Mucosa of descending colon (tissue), 3 donors: ENCODE results near the gene CAVIN2. TPM values are rescaled to one million over a fixed set of nuclear protein-coding genes. Genes with fewer than 3 reads are reported as not detected.

Source experiments
- ATAC-seq: fragments of 200-7000 bp; cut with Tn5 transposase; one replicate; pipeline ENCODE4 v1.9.1; 2020; ENCODE audit warnings: mild to moderate bottlenecking, moderate library complexity
- DNase-seq, 3 donors: peaks; one replicate each; pipeline ENCODE4 v3.0.0-alpha.2; 2020
- H3K36me3 ChIP-seq: fragments of 200-600 bp; one replicate; pipeline ENCODE4 v1.8.0; 2021; ENCODE audit warnings: low read depth, mild to moderate bottlenecking
- H3K4me1 ChIP-seq: fragments of 200-600 bp; one replicate; pipeline ENCODE4 v1.8.0; 2021; ENCODE audit warnings: low read depth, mild to moderate bottlenecking
- H3K4me3 ChIP-seq: fragments of 200-600 bp; one replicate; pipeline ENCODE4 v1.8.0; 2021; ENCODE audit warnings: mild to moderate bottlenecking
- H3K9me3 ChIP-seq: fragments of 200-600 bp; one replicate; pipeline ENCODE4 v1.8.0; 2021; ENCODE audit warnings: mild to moderate bottlenecking
- CTCF ChIP-seq: fragments of 200-600 bp; IDR thresholded peaks from one replicate; pipeline ENCODE4 v1.8.0; 2022; ENCODE audit warnings: antibody characterized with exemption, mild to moderate bottlenecking
- intact Hi-C, 2 donors: fragments of 100-400 bp; cut with DNase I in 1 of 2; cut with micrococcal nuclease in 1 of 2; formaldehyde crosslinking; loops; one replicate each; pipeline versions ENCODE4 v1.11.0 to v1.11.1; 2022; cut with DNase I, micrococcal nuclease
- total RNA-seq, 3 donors: library from RNA; stranded (reverse); fragmentation: NEBNext Ultra II Directional in 2 of 3; extraction: Animal tissue kit (Norgen Biotek cat#: 25700) in 2 of 3; gene quantifications; one replicate each; pipeline versions ENCODE4 v1.2.1 to v1.2.4, GENCODE V29; 2021 to 2023
- donor health status: DM: no; HTN: no; CAD: no; lungs with moderate emphysema.
- donor health status: DM: no; HTN: no; CAD: no.
- donor health status: DM: no; HTN: yes; CAD: no.

The CAVIN2 gene
- total RNA-seq, 3 donors from 2014 or later, result 6.7 to 154 (median 13.7) TPM

GRCh38 chr2:191881982-191882816 lies 35.3 kb upstream of the CAVIN2 start:
- no peaks in the 10 kb centered on the region for H3K4me1 ChIP-seq
- H3K4me3 ChIP-seq, result no peak overlapping the region
- intact Hi-C loops, result no loop called here
- ATAC-seq, result no peak
- TF ChIP-seq CTCF, result no peak
- peak in 1 of 3 donors; percentile 50 for DNase-seq
- H3K36me3 ChIP-seq, result no peaks in the 10 kb centered on the region
- H3K9me3 ChIP-seq, result no peaks in the 10 kb centered on the region

DNA sequence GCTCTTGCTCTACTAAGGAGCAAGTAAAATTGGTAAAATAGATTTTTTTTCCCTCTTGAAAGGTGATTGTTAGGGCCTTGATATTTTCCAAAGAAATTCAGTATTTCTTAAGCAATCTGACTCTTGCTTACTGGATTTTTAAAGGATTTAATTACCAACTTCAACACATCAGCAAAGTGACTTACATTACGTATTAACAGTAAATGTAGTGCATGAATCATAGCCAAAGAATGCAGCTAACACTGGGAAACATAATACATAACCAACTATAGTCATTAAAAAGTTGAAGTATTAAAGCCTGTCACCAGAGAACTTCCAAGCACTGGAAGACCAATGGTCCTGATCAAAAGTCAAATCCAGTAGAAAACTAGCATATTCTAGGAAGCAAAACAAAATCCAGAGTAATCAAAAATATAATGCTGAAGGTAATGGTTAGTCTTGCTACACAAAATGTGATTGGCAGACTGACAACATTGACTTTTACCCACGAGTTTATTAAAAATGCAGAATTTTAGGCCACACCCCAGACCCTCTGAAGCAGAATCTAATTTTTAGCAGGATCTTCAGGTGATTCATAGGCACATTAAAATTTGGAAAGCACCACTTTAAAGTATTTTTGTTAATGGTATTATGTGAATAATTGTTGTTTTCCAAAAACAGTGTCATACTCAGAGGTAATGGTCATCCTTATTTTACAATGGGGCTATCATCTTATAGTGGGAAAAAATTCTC lies 31.8 kb upstream of the CAVIN2 start:
- ATAC-seq, result no peak
- no peaks in the 10 kb centered on the region for H3K36me3 ChIP-seq
- H3K4me1 ChIP-seq, result no peaks in the 10 kb centered on the region
- H3K9me3 ChIP-seq, result no peaks in the 10 kb centered on the region
- TF ChIP-seq CTCF, result no peak
- intact Hi-C loops, result no loop called here
- H3K4me3 ChIP-seq, result no peak overlapping the region
- no peak for DNase-seq

GRCh38 chr2:191877875-191878274 lies 31.0 kb upstream of the CAVIN2 start:
- H3K9me3 ChIP-seq, result no peaks in the 10 kb centered on the region
- ATAC-seq (no peak), DNase-seq (no peak)
- intact Hi-C loops, result no loop called here
- no peak for TF ChIP-seq CTCF
- no peaks in the 10 kb centered on the region for H3K36me3 ChIP-seq
- H3K4me3 ChIP-seq, result no peak overlapping the region
- H3K4me1 ChIP-seq, result no peaks in the 10 kb centered on the region

DNA sequence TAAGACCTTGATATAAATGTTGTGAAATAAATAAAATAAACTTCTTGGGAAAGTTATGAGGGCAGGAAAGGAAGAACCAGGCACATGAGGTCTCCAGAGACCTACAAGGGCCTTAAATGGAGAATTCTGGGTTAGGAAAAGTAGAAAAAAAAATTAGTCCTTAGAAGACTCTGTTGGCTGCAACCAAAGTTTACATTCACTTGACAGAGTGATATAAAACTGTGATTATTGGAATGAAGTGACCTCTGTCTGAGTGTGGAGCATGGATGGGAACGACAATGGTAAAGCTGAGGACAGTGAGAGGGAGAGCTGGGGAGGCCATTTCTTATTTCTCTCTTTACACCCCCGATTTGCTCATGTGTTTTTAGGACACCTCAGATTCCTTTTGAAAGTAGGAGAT lies 29.0 kb upstream of the CAVIN2 start:
- H3K4me3 ChIP-seq, result no peak overlapping the region
- H3K4me1 ChIP-seq, result no peaks in the 10 kb centered on the region
- no peaks in the 10 kb centered on the region for H3K36me3 ChIP-seq
- DNase-seq, result no peak
- ATAC-seq, result no peak
- no peak for TF ChIP-seq CTCF
- no peaks in the 10 kb centered on the region for H3K9me3 ChIP-seq
- intact Hi-C loops, result no loop called here

DNA sequence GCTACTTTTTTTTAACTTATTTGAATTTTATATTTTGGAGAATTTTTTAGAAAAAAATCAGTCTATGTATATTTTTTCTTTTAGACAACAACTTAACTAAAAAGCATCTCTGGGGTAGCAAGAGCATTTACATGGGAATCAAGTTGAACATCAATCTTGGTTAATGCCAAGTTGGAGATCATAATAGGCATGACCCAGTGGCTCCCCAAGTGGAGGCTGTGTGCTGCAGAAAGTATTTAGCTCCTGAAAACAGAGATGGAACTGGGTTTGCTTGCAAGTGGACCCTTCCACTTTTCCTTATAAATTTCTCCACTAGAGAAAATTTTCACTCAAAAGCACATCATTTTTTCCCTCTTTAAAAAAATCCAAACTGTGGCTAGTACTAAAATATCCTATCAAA lies 23.9 kb upstream of the CAVIN2 start:
- Histone ChIP-seq H3K36me3 (no peaks in the 10 kb centered on the region), H3K9me3 (no peaks in the 10 kb centered on the region), H3K4me3 (no peak overlapping the region), H3K4me1 (no peaks in the 10 kb centered on the region)
- TF ChIP-seq CTCF, result no peak
- no peak for DNase-seq
- ATAC-seq, result no peak
- intact Hi-C loops, result no loop called here
